H1 (cell line): Measurements from ENCODE around the gene CDH22. TPM values are rescaled to one million over a fixed set of nuclear protein-coding genes. Genes with fewer than 3 reads are reported as not detected.

Source experiments
- CTCF ChIA-PET: fragments of 300-600 bp; sonication (Branson Sonifier 250); formaldehyde crosslinking; loops from one replicate; lab custom pipeline; 2021; ENCODE audit not compliant: partially characterized antibody; lab: Charles Lee
- POLR2A ChIA-PET: fragments of 300-600 bp; sonication (Branson Sonifier 250); formaldehyde crosslinking; loops from one replicate; lab custom pipeline; 2021; ENCODE audit warnings: inconsistent platforms; ENCODE audit not compliant: partially characterized antibody; lab: Charles Lee
- DNase-seq, 2 experiments: peaks; one replicate each; pipeline versions ENCODE4 v3.0.0 to v3.0.0-alpha.2; 2010 to 2022; ENCODE audit warnings: low spot score in 2 of 2, low read depth in 1 of 2, mixed read lengths in 1 of 2
- FAIRE-seq: peaks from 2 replicates; lab custom pipeline; 2011; peaks lifted over from hg19 to GRCh38; lab: Jason Lieb, UNC
- H2AFZ ChIP-seq: 2 replicates; pipeline ENCODE4 v1.8.1; 2012; ENCODE audit warnings: low read length, inconsistent platforms
- H2AK5ac ChIP-seq: 2 replicates; pipeline ENCODE4 v1.6.1; 2013; ENCODE audit warnings: low read depth, low read length
- H2BK120ac ChIP-seq: replicated peaks from 2 replicates; pipeline ENCODE3; 2013; ENCODE audit warnings: low read depth, low read length, inconsistent platforms
- H2BK12ac ChIP-seq: 2 replicates; pipeline ENCODE4 v1.6.1; 2013; ENCODE audit warnings: low read depth, low read length
- H2BK15ac ChIP-seq: 2 replicates; pipeline ENCODE4 v1.6.1; 2013; ENCODE audit warnings: low read length
- H2BK20ac ChIP-seq: 2 replicates; pipeline ENCODE4 v1.6.1; 2013; ENCODE audit warnings: low read length
- H2BK5ac ChIP-seq: 2 replicates; pipeline ENCODE4 v1.6.1; 2013; ENCODE audit warnings: low read depth, low read length
- H3K14ac ChIP-seq: 2 replicates; pipeline ENCODE4 v1.6.1; 2013; ENCODE audit warnings: inconsistent platforms; ENCODE audit not compliant: insufficient read length
- H3K18ac ChIP-seq: 2 replicates; pipeline ENCODE4 v1.6.1; 2013; ENCODE audit warnings: low read length; ENCODE audit errors: extremely low read depth
- H3K23ac ChIP-seq: 2 replicates; pipeline ENCODE4 v1.6.1; 2013; ENCODE audit warnings: inconsistent platforms; ENCODE audit not compliant: insufficient read length
- H3K23me2 ChIP-seq: 2 replicates; pipeline ENCODE4 v1.6.1; 2013; ENCODE audit warnings: low read depth, low read length
- H3K27ac ChIP-seq: 2 replicates; pipeline ENCODE4 v1.6.1; 2011; ENCODE audit warnings: low read depth, low read length, inconsistent platforms
- H3K27me3 ChIP-seq, 4 experiments: replicated peaks in 1 of 4; 1 replicate in 1 of 4; 2 replicates in 3 of 4; pipeline versions ENCODE4 v1.6.1 to v1.8.1; 2011 to 2013; ENCODE audit warnings: low read length in 3 of 4, mild to moderate bottlenecking in 3 of 4, inconsistent platforms in 2 of 4, mixed read lengths in 2 of 4, moderate library complexity in 1 of 4; ENCODE audit not compliant: control insufficient read depth in 3 of 4, insufficient read depth in 3 of 4; ENCODE audit errors: extremely low read depth in 1 of 4
- H3K36me3 ChIP-seq, 4 experiments: 2 replicates each; pipeline versions ENCODE4 v1.6.1 to v1.8.1; 2011 to 2013; ENCODE audit warnings: mild to moderate bottlenecking in 4 of 4, low read length in 3 of 4, moderate library complexity in 2 of 4, control low read depth in 1 of 4, inconsistent platforms in 1 of 4; ENCODE audit not compliant: insufficient read depth in 4 of 4, control insufficient read depth in 2 of 4
- H3K4ac ChIP-seq: replicated peaks from 2 replicates; pipeline ENCODE3; 2013; ENCODE audit warnings: low read length, low read depth, mixed read lengths, inconsistent platforms; ENCODE audit not compliant: insufficient read length
- H3K4me1 ChIP-seq, 4 experiments: replicated peaks in 1 of 4; 1 replicate in 1 of 4; 2 replicates in 3 of 4; pipeline versions ENCODE4 v1.6.1 to v1.8.1; 2011 to 2013; ENCODE audit warnings: low read length in 3 of 4, inconsistent platforms in 2 of 4, mixed read lengths in 1 of 4; ENCODE audit not compliant: insufficient read depth in 4 of 4, control insufficient read depth in 3 of 4
- H3K4me2 ChIP-seq, 2 experiments: 2 replicates each; pipeline versions ENCODE4 v1.6.1 to v1.8.1; 2011 to 2013; ENCODE audit warnings: low read depth in 2 of 2, low read length in 2 of 2, control low read depth in 1 of 2, inconsistent platforms in 1 of 2, mild to moderate bottlenecking in 1 of 2; ENCODE audit not compliant: insufficient read depth in 1 of 2
- H3K4me3 ChIP-seq, 4 experiments: fragments of 200-600, 300-600 bp in 1 of 4; sonication (generic), shearing (Covaris generic), sonication (Bioruptor Twin) in 1 of 4; 2 replicates each; pipeline versions ENCODE4 v1.5.1 to v1.8.1; 2011 to 2016; ENCODE audit warnings: low read length in 4 of 4, low read depth in 3 of 4, control low read depth in 2 of 4, inconsistent platforms in 2 of 4, mild to moderate bottlenecking in 2 of 4, mixed read lengths in 1 of 4, moderate library complexity in 1 of 4; ENCODE audit not compliant: insufficient read depth in 2 of 4; ENCODE audit errors: extremely low read depth in 1 of 4
- H3K56ac ChIP-seq: replicated peaks from 2 replicates; pipeline ENCODE3; 2013; ENCODE audit warnings: low read depth, mild to moderate bottlenecking, mixed read lengths, low read length, inconsistent platforms; ENCODE audit not compliant: insufficient read length
- H3K79me1 ChIP-seq: 2 replicates; pipeline ENCODE4 v1.6.1; 2013; ENCODE audit warnings: low read depth, low read length, control low read depth
- H3K79me2 ChIP-seq, 2 experiments: 2 replicates each; pipeline versions ENCODE4 v1.6.1 to v1.8.1; 2012 to 2013; ENCODE audit warnings: low read length in 2 of 2, mild to moderate bottlenecking in 2 of 2, inconsistent platforms in 1 of 2; ENCODE audit not compliant: insufficient read depth in 2 of 2, control insufficient read depth in 1 of 2
- H3K9ac ChIP-seq, 4 experiments: replicated peaks in 1 of 4; 1 replicate in 1 of 4; 2 replicates in 3 of 4; pipeline versions ENCODE4 v1.6.1 to v1.8.1; 2011 to 2013; ENCODE audit warnings: low read depth in 3 of 4, low read length in 3 of 4, control low read depth in 2 of 4, mild to moderate bottlenecking in 2 of 4, moderate library complexity in 2 of 4, inconsistent platforms in 1 of 4; ENCODE audit errors: extremely low read depth in 1 of 4
- H3K9me3 ChIP-seq, 2 experiments: 2 replicates each; pipeline versions ENCODE4 v1.6.1 to v1.8.1; 2012 to 2013; ENCODE audit warnings: mild to moderate bottlenecking in 2 of 2, moderate library complexity in 2 of 2, control low read depth in 1 of 2, inconsistent platforms in 1 of 2, low read depth in 1 of 2, low read length in 1 of 2, mixed read lengths in 1 of 2; ENCODE audit not compliant: insufficient read depth in 2 of 2
- H4K20me1 ChIP-seq, 2 experiments: replicated peaks in 1 of 2; 2 replicates each; pipeline versions ENCODE3 to v1.8.1; 2011 to 2013; ENCODE audit warnings: inconsistent platforms in 2 of 2, low read length in 2 of 2, mild to moderate bottlenecking in 1 of 2; ENCODE audit not compliant: insufficient read depth in 2 of 2, control insufficient read depth in 1 of 2
- H4K5ac ChIP-seq: 2 replicates; pipeline ENCODE4 v1.6.1; 2013; ENCODE audit warnings: low read length, low read depth, mixed read lengths, inconsistent platforms; ENCODE audit not compliant: insufficient read length
- H4K8ac ChIP-seq: 2 replicates; pipeline ENCODE4 v1.8.0; 2013; ENCODE audit warnings: mild to moderate bottlenecking, moderate library complexity, low read length, inconsistent platforms; ENCODE audit not compliant: insufficient read depth; ENCODE audit errors: extremely low read depth
- H4K91ac ChIP-seq: replicated peaks from 2 replicates; pipeline ENCODE3; 2013; ENCODE audit warnings: low read length, mixed read lengths, inconsistent platforms; ENCODE audit not compliant: insufficient read length
- CBX5 ChIP-seq: fragments of 300-800, 300-1000 bp; sonication (generic); IDR thresholded peaks from 2 replicates; pipeline ENCODE4 v1.7.1; 2016; ENCODE audit warnings: antibody characterized with exemption, low read length, low read depth
- HDAC2 ChIP-seq, 2 experiments: fragments of 300-600 bp in 1 of 2; sonication (generic) in 1 of 2; IDR thresholded peaks; 2 replicates each; pipeline ENCODE4 v1.6.1; 2011 to 2012; ENCODE audit warnings: low read depth in 2 of 2, low read length in 2 of 2, mild to moderate bottlenecking in 2 of 2, moderate library complexity in 2 of 2, borderline replicate concordance in 1 of 2, inconsistent platforms in 1 of 2
- NANOG ChIP-seq: IDR thresholded peaks from 2 replicates; pipeline ENCODE4 v1.6.1; 2011; ENCODE audit warnings: low read length, low read depth, mild to moderate bottlenecking, inconsistent platforms; ENCODE audit not compliant: insufficient read depth, poor library complexity, severe bottlenecking
- PHF8 ChIP-seq: fragments of 200-600 bp; sonication (generic); conservative IDR thresholded peaks from 2 replicates; pipeline ENCODE4 v1.7.1; 2012; ENCODE audit warnings: low read depth, mild to moderate bottlenecking, inconsistent platforms, low read length, moderate library complexity
- POLR2AphosphoS5 ChIP-seq: IDR thresholded peaks from 2 replicates; pipeline ENCODE4 v1.6.1; 2011; ENCODE audit warnings: low read depth, low read length
- RFX5 ChIP-seq: IDR thresholded peaks from 2 replicates; pipeline ENCODE4 v1.6.1; 2011; ENCODE audit warnings: low read depth, low read length, improper control_type of control experiment, borderline replicate concordance
- SP1 ChIP-seq: IDR thresholded peaks from 2 replicates; pipeline ENCODE4 v1.6.1; 2011; ENCODE audit warnings: low read depth, low read length
- ZNF274 ChIP-seq: IDR thresholded peaks from 2 replicates; pipeline ENCODE4 v1.7.0; 2012; ENCODE audit warnings: low read length, borderline replicate concordance; ENCODE audit errors: extremely low read depth
- WGBS, 2 experiments: shearing (Covaris generic) in 1 of 2; methylation state at CpG; one replicate each; pipeline versions ENCODE4 v1.1.6 to v1.1.7; 2013 to 2015; ENCODE audit warnings: low lambda C conversion rate in 2 of 2, mixed read lengths in 2 of 2, inconsistent platforms in 1 of 2, low coverage in 1 of 2, missing lambda C conversion rate in 1 of 2; ENCODE audit not compliant: insufficient replicate concordance in 2 of 2, insufficient coverage in 1 of 2, insufficient read length in 1 of 2; ENCODE audit errors: extremely low coverage in 1 of 2, missing lambda C conversion rate in 1 of 2; 5-methylcytosine and 5-hydroxymethylcytosine counted together
- polyA plus RNA-seq, 7 experiments: library from polyadenylated mRNA; depleted of rRNA in 3 of 7; stranded (reverse) in 5 of 7; unstranded in 2 of 7; fragments of >200 nt in 5 of 7; fragments of 200-250 nt in 2 of 7; gene quantifications; 1 replicate in 5 of 7; 2 replicates in 1 of 7; 4 replicates in 1 of 7; pipeline versions ENCODE4 v1.2.1 to v1.2.3, GENCODE V29; 2011 to 2013; ENCODE audit warnings: missing spikeins in 2 of 7, mixed read lengths in 2 of 7
- total RNA-seq: library from RNA; stranded (reverse); fragmentation: NEBNext Ultra II Directional; extraction: Animal tissue kit (Norgen Biotek cat#: 25700); gene quantifications from 2 replicates; pipeline ENCODE4 v1.2.1, GENCODE V29; 2021

The CDH22 gene
- total and polyA plus RNA-seq, 2 of the 8 experiments (the other 6 are each of a cell fraction or from before 2014, with no cell fraction given) = 0.35 to 0.39 TPM

- no peak overlapping the region for H2AFZ ChIP-seq
- peaks cover 0 to 3% (median 2%) of the 10 kb centered on the region in 4 experiments; a peak in 4 of 7 replicates for H3K4me1 ChIP-seq
- no peak overlapping the region for H2BK120ac ChIP-seq
- H2BK5ac ChIP-seq = no peak overlapping the region
- H4K91ac ChIP-seq = no peak overlapping the region
- TF ChIP-seq ZNF274 (no peak), RFX5 (no peak), NANOG (no peak), POLR2AphosphoS5 (no peak), PHF8 (no peak), SP1 (no peak), CBX5 (no peak), HDAC2 (IDR thresholded peaks at IDR 0.05; ENCODE audit: borderline replicate concordance in 1 of 2, low read depth in 2 of 2, low read length in 2 of 2) (no peak)
- no peaks in the 10 kb centered on the region for H3K79me2 ChIP-seq
- H3K27me3 ChIP-seq = peaks cover 35 to 59% (median 53%) of the 10 kb centered on the region in 4 experiments
- no peak overlapping the region for H3K18ac ChIP-seq
- H3K14ac ChIP-seq = no peak overlapping the region
- ChIA-PET POLR2A (interaction anchor here (1.0 to 3.1 kb wide), 4 partner anchors 18 to 42 kb away, joined by 3 to 11 read pairs (median 7); no protein-coding TSS in a partner anchor), CTCF (interaction anchor here (0.7 to 6.5 kb wide), 28 partner anchors 10 to 318 kb away, joined by 3 to 76 read pairs (median 4); no protein-coding TSS in a partner anchor)
- 75% methylated on average over 9 of the region's 9 CpGs; no CpG with 5 or more reads in 1 of the 2 experiments for WGBS, 2 experiments
- H3K23me2 ChIP-seq = peaks cover 7% of the 10 kb centered on the region; the same call in 1 of the 2 replicates
- no peak overlapping the region for H3K4ac ChIP-seq
- H2BK15ac ChIP-seq = no peak overlapping the region
- H3K36me3 ChIP-seq = peaks cover 0 to 4% (median 0%) of the 10 kb centered on the region in 4 experiments; a peak in 1 of 8 replicates
- H3K4me3 ChIP-seq = no peak overlapping the region
- no peak for FAIRE-seq
- H2AK5ac ChIP-seq = no peak overlapping the region
- H3K9me3 ChIP-seq = no peaks in the 10 kb centered on the region
- H4K20me1 ChIP-seq = peaks cover 2% of the 10 kb centered on the region in 2 experiments
- no peaks in the 10 kb centered on the region for H3K79me1 ChIP-seq
- H3K9ac ChIP-seq = no peak overlapping the region
- H2BK20ac ChIP-seq = no peak overlapping the region
- H3K27ac ChIP-seq = no peak overlapping the region
- no peak overlapping the region for H4K5ac ChIP-seq
- no peak for DNase-seq
- no peak overlapping the region for H4K8ac ChIP-seq
- no peak overlapping the region for H3K4me2 ChIP-seq
- H3K23ac ChIP-seq = no peak overlapping the region
- no peak overlapping the region for H3K56ac ChIP-seq
- H2BK12ac ChIP-seq = no peak overlapping the region
Observed at GRCh38 chr20:46305973-46306360, 2.3 kb downstream of the CDH22 start.
